ENCODE results near the gene VPREB1.
"Not testable (repeated sequence)": the region's sequence is repeated elsewhere in the genome, so short reads cannot be mapped to it uniquely, and the experiment has no call there.

The VPREB1 gene

GRCh38 chr22:22246706-22247105 is 2.1 kb downstream of the VPREB1 start:
- DNase-seq (ENCODE audit: low read depth): no peak

GRCh38 chr22:22248878-22249277 is 4.3 kb downstream of the VPREB1 start:
- DNase-seq (ENCODE audit: low read depth): no peak

GRCh38 chr22:22250651-22251050 is 6.1 kb downstream of the VPREB1 start:
- DNase-seq (ENCODE audit: low read depth): not testable (repeated sequence)

- not testable (repeated sequence) for DNase-seq (ENCODE audit: low read depth)
Observed at GRCh38 chr22:22256133-22256532, 11.5 kb downstream of the VPREB1 start.

- DNase-seq (ENCODE audit: low read depth): not testable (repeated sequence)
Observed at GRCh38 chr22:22258597-22259415, 14.2 kb downstream of the VPREB1 start.

- DNase-seq (ENCODE audit: low read depth): not testable (repeated sequence)
Observed at GRCh38 chr22:22260169-22260568, 15.6 kb downstream of the VPREB1 start.

- not testable (repeated sequence) for DNase-seq (ENCODE audit: low read depth)
Observed at GRCh38 chr22:22260586-22260985, 16.0 kb downstream of the VPREB1 start.

GRCh38 chr22:22262332-22263074 is 17.9 kb downstream of the VPREB1 start:
- not testable (repeated sequence) for DNase-seq (ENCODE audit: low read depth)

GRCh38 chr22:22263823-22264222 is 19.2 kb downstream of the VPREB1 start:
- not testable (repeated sequence) for DNase-seq (ENCODE audit: low read depth)

GRCh38 chr22:22270036-22270676 is 25.6 kb downstream of the VPREB1 start:
- DNase-seq (ENCODE audit: low read depth): not testable (repeated sequence)

- DNase-seq (ENCODE audit: low read depth): not testable (repeated sequence)
Observed at GRCh38 chr22:22277423-22277822, 32.8 kb downstream of the VPREB1 start.

- not testable (repeated sequence) for DNase-seq (ENCODE audit: low read depth)
Observed at GRCh38 chr22:22284962-22285756, 40.6 kb downstream of the VPREB1 start.

GRCh38 chr22:22286390-22287105 is 42.0 kb downstream of the VPREB1 start:
- DNase-seq (ENCODE audit: low read depth): not testable (repeated sequence)

- not testable (repeated sequence) for DNase-seq (ENCODE audit: low read depth)
Observed at GRCh38 chr22:22287106-22287626, 42.6 kb downstream of the VPREB1 start.

GRCh38 chr22:22289666-22290065 is 45.1 kb downstream of the VPREB1 start:
- DNase-seq (ENCODE audit: low read depth): not testable (repeated sequence)

- DNase-seq (ENCODE audit: low read depth): not testable (repeated sequence)
Observed at GRCh38 chr22:22291129-22291806, 46.7 kb downstream of the VPREB1 start.

- not testable (repeated sequence) for DNase-seq (ENCODE audit: low read depth)
Observed at GRCh38 chr22:22292656-22293055, 48.1 kb downstream of the VPREB1 start.

- not testable (repeated sequence) for DNase-seq (ENCODE audit: low read depth)
Observed at GRCh38 chr22:22293436-22293835, 48.9 kb downstream of the VPREB1 start.

GRCh38 chr22:22294641-22295040 is 50.1 kb downstream of the VPREB1 start:
- not testable (repeated sequence) for DNase-seq (ENCODE audit: low read depth)

Measured in stimulated activated CD8-positive, alpha-beta memory T cell treated with anti-CD3 and anti-CD28 coated beads, Interleukin-12 subunit alpha, Interleukin-12 subunit beta, amount 100 ng/mL, for 4 hours (primary cell).